ENCODE data around the gene CCL26.

CCL26 gene

GRCh38 chr7:75772081-75773077, at the start of gene CCL26:
TSS of gene CCL26 (minus strand) at chr7:75772211. CDS start at chr7:75772176, 35 bp downstream.
- DNase-seq (ENCODE audit: low read depth in 3 of 3), result no peak

- no peak for DNase-seq (ENCODE audit: low read depth in 3 of 3)
Observed at GRCh38 chr7:75820688-75821087, 48.7 kb upstream of the CCL26 start.

GRCh38 chr7:75819711-75820110, 47.7 kb upstream of the CCL26 start:
- no peak for DNase-seq (ENCODE audit: low read depth in 3 of 3)

- no peak for DNase-seq (ENCODE audit: low read depth in 3 of 3)
Observed at GRCh38 chr7:75818472-75818871, 46.5 kb upstream of the CCL26 start.

- no peak for DNase-seq (ENCODE audit: low read depth in 3 of 3)
Observed at GRCh38 chr7:75817116-75817515, 45.1 kb upstream of the CCL26 start.

GRCh38 chr7:75815418-75816064, 43.5 kb upstream of the CCL26 start:
- no peak for DNase-seq (ENCODE audit: low read depth in 3 of 3)

- no peak for DNase-seq (ENCODE audit: low read depth in 3 of 3)
Observed at GRCh38 chr7:75814407-75814947, 42.5 kb upstream of the CCL26 start.

- DNase-seq (ENCODE audit: low read depth in 3 of 3), result no peak
Observed at GRCh38 chr7:75813781-75814236, 41.8 kb upstream of the CCL26 start, which contains the start of gene CCL24. TSS of gene CCL24 (minus strand) at chr7:75813806. CDS start at chr7:75813715, 91 bp downstream.

GRCh38 chr7:75813084-75813483, 41.1 kb upstream of the CCL26 start:
- DNase-seq (ENCODE audit: low read depth in 3 of 3), result no peak

- no peak for DNase-seq (ENCODE audit: low read depth in 3 of 3)
Observed at GRCh38 chr7:75811894-75812678, 40.1 kb upstream of the CCL26 start.

- DNase-seq (ENCODE audit: low read depth in 3 of 3), result no peak
Observed at GRCh38 chr7:75809396-75809795, 37.4 kb upstream of the CCL26 start.

GRCh38 chr7:75808106-75808505, 36.1 kb upstream of the CCL26 start:
- no peak for DNase-seq (ENCODE audit: low read depth in 3 of 3)

GRCh38 chr7:75807452-75807851, 35.4 kb upstream of the CCL26 start:
- no peak for DNase-seq (ENCODE audit: low read depth in 3 of 3)

- no peak for DNase-seq (ENCODE audit: low read depth in 3 of 3)
Observed at GRCh38 chr7:75806560-75807307, 34.7 kb upstream of the CCL26 start.

GRCh38 chr7:75804705-75805104, 32.7 kb upstream of the CCL26 start:
- no peak for DNase-seq (ENCODE audit: low read depth in 3 of 3)

GRCh38 chr7:75804004-75804403, 32.0 kb upstream of the CCL26 start:
- DNase-seq (ENCODE audit: low read depth in 3 of 3), result no peak

GRCh38 chr7:75802552-75802821, 30.5 kb upstream of the CCL26 start:
- DNase-seq (ENCODE audit: low read depth in 3 of 3), result no peak

- DNase-seq (ENCODE audit: low read depth in 3 of 3), result no peak
Observed at GRCh38 chr7:75798770-75799169, 26.8 kb upstream of the CCL26 start.

- DNase-seq (ENCODE audit: low read depth in 3 of 3), result no peak
Observed at GRCh38 chr7:75796420-75796819, 24.4 kb upstream of the CCL26 start.

- DNase-seq (ENCODE audit: low read depth in 3 of 3), result no peak
Observed at GRCh38 chr7:75795831-75796285, 23.8 kb upstream of the CCL26 start.

GRCh38 chr7:75793676-75794075, 21.7 kb upstream of the CCL26 start:
- no peak for DNase-seq (ENCODE audit: low read depth in 3 of 3)
